HG03280 (cell line): ENCODE measurements around the gene CCT7.
"Not testable (repeated sequence)": the region's sequence is repeated elsewhere in the genome, so short reads cannot be mapped to it uniquely, and the experiment has no call there.

Experiments
- ATAC-seq: cut with Tn5 transposase; IDR thresholded peaks from one replicate; pipeline ENCODE4 v1.9.1; 2021; ENCODE audit warnings: mild to moderate bottlenecking, moderate library complexity; ENCODE audit not compliant: unreplicated experiment

CCT7 gene

GRCh38 chr2:73254343-73255006, 20.4 kb downstream of the CCT7 start:
- no peak for ATAC-seq

- ATAC-seq = no peak
Measured at GRCh38 chr2:73255007-73255644, 21.0 kb downstream of the CCT7 start.

GRCh38 chr2:73255907-73256617, 22.0 kb downstream of the CCT7 start:
- ATAC-seq = no peak

- no peak for ATAC-seq
Measured at GRCh38 chr2:73256618-73256922, 22.5 kb downstream of the CCT7 start.

GRCh38 chr2:73257021-73257420, 22.9 kb downstream of the CCT7 start:
- no peak for ATAC-seq

- no peak for ATAC-seq
Measured at GRCh38 chr2:73257425-73258125, 23.5 kb downstream of the CCT7 start.

GRCh38 chr2:73258186-73258912, 24.2 kb downstream of the CCT7 start:
- no peak for ATAC-seq

- ATAC-seq = no peak
Measured at GRCh38 chr2:73258913-73259215, 24.8 kb downstream of the CCT7 start.

GRCh38 chr2:73259276-73259675, 25.2 kb downstream of the CCT7 start:
- no peak for ATAC-seq

- ATAC-seq = no peak
Measured at GRCh38 chr2:73259704-73260337, 25.7 kb downstream of the CCT7 start.

GRCh38 chr2:73260338-73260984, 26.4 kb downstream of the CCT7 start:
- ATAC-seq = no peak

GRCh38 chr2:73262108-73262651, 28.1 kb downstream of the CCT7 start:
- no peak for ATAC-seq

- ATAC-seq = not testable (repeated sequence)
Measured at GRCh38 chr2:73262691-73263429, 28.8 kb downstream of the CCT7 start.

- ATAC-seq = no peak
Measured at GRCh38 chr2:73263540-73264331, 29.6 kb downstream of the CCT7 start.

GRCh38 chr2:73264332-73264606, 30.2 kb downstream of the CCT7 start:
- ATAC-seq = no peak

- no peak for ATAC-seq
Measured at GRCh38 chr2:73264783-73265182, 30.7 kb downstream of the CCT7 start.

GRCh38 chr2:73265298-73266060, 31.4 kb downstream of the CCT7 start:
- ATAC-seq = no peak
